ENCODE results near the gene S1PR3.
"Not testable (repeated sequence)": the region's sequence is repeated elsewhere in the genome, so short reads cannot be mapped to it uniquely, and the experiment has no call there.

S1PR3 gene

GRCh38 chr9:88991066-88992034, at the start of gene S1PR3:
Gene S1PR3, plus strand, starts transcription at chr9:88991468. Its CDS starts 9,733 bp downstream, at chr9:89001201.
- no peak for DNase-seq

GRCh38 chr9:88941586-88941985, 49.7 kb upstream of the S1PR3 start:
- not testable (repeated sequence) for DNase-seq

- no peak for DNase-seq
Observed at GRCh38 chr9:88942411-88942810, 48.9 kb upstream of the S1PR3 start.

- no peak for DNase-seq
Observed at GRCh38 chr9:88945636-88946333, 45.5 kb upstream of the S1PR3 start.

GRCh38 chr9:88947581-88948573, 43.4 kb upstream of the S1PR3 start:
- DNase-seq: no peak

GRCh38 chr9:88949425-88949824, 41.8 kb upstream of the S1PR3 start:
- no peak for DNase-seq

GRCh38 chr9:88949961-88950340, 41.3 kb upstream of the S1PR3 start:
- no peak for DNase-seq

GRCh38 chr9:88950341-88951154, 40.7 kb upstream of the S1PR3 start:
- DNase-seq: no peak

- no peak for DNase-seq
Observed at GRCh38 chr9:88951155-88951542, 40.1 kb upstream of the S1PR3 start.

GRCh38 chr9:88952086-88952615, 39.1 kb upstream of the S1PR3 start:
- DNase-seq: no peak

- no peak for DNase-seq
Observed at GRCh38 chr9:88952976-88953375, 38.3 kb upstream of the S1PR3 start.

- DNase-seq: no peak
Observed at GRCh38 chr9:88953381-88954029, 37.8 kb upstream of the S1PR3 start.

- no peak for DNase-seq
Observed at GRCh38 chr9:88954066-88954465, 37.2 kb upstream of the S1PR3 start.

- no peak for DNase-seq
Observed at GRCh38 chr9:88957526-88957925, 33.7 kb upstream of the S1PR3 start.

- DNase-seq: no peak
Observed at GRCh38 chr9:88959727-88960469, 31.4 kb upstream of the S1PR3 start.

GRCh38 chr9:88960632-88961031, 30.6 kb upstream of the S1PR3 start:
- DNase-seq: no peak

GRCh38 chr9:88965473-88965872, 25.8 kb upstream of the S1PR3 start:
- no peak for DNase-seq

GRCh38 chr9:88966894-88967676, 24.2 kb upstream of the S1PR3 start:
- no peak for DNase-seq

GRCh38 chr9:88968799-88969198, 22.5 kb upstream of the S1PR3 start:
- DNase-seq: no peak
